ENCODE data around the gene PPARG. TPM values are rescaled to one million over a fixed set of nuclear protein-coding genes. Genes with fewer than 3 reads are reported as not detected.
"Not testable (repeated sequence)": the region's sequence is repeated elsewhere in the genome, so short reads cannot be mapped to it uniquely, and the experiment has no call there.

Gene PPARG
- total RNA-seq, 4 donors from 2014 or later = 199 to 374 (median 218) TPM

GRCh38 chr3:12464181-12464580 is 175.3 kb downstream of the PPARG start:
- ATAC-seq (ENCODE audit: low FRiP score) (no peak), DNase-seq (ENCODE audit: low spot score) (no peak)
- TF ChIP-seq, protein P1, sequence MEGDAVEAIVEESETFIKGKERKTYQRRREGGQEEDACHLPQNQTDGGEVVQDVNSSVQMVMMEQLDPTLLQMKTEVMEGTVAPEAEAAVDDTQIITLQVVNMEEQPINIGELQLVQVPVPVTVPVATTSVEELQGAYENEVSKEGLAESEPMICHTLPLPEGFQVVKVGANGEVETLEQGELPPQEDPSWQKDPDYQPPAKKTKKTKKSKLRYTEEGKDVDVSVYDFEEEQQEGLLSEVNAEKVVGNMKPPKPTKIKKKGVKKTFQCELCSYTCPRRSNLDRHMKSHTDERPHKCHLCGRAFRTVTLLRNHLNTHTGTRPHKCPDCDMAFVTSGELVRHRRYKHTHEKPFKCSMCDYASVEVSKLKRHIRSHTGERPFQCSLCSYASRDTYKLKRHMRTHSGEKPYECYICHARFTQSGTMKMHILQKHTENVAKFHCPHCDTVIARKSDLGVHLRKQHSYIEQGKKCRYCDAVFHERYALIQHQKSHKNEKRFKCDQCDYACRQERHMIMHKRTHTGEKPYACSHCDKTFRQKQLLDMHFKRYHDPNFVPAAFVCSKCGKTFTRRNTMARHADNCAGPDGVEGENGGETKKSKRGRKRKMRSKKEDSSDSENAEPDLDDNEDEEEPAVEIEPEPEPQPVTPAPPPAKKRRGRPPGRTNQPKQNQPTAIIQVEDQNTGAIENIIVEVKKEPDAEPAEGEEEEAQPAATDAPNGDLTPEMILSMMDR (IDR thresholded peaks at IDR 0.05) = no peak

DNA sequence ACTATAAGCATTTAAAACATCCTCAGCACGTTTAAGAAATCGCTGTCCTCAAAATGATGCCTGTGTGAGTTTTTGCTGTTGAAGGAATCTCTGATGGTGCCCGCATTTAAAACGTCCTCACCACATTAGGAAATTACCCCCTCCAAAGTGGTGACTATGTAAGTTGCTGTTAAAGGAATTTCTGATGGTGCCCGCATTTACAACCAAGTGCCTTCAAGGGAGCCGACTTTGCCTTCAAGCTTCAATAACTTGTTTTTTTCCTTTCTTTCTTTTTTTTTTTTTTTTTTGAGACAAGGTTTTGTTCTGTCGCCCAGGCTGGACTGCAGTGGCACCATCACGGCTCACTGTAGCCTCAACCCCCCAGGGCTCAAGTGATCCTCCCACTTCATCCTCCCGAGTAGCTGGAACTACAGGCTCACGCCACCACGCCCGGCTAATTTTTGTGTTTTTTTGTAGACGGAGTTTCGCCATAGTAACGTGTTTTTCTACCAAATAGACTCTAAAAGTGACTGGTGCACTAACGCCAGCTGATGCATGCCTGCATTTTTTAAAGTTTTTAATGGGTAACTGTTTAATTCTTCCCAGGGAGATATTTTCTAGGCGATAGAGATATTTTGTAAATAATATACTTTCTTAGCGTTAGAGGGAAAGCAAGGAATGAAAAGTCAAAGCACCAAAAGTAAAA is 176.4 kb downstream of the PPARG start:
- no peak for DNase-seq (ENCODE audit: low spot score)

GRCh38 chr3:12465836-12466225 is 177.0 kb downstream of the PPARG start:
- DNase-seq (ENCODE audit: low spot score) = no peak

More for the DNA sequence above, 176.4 kb downstream of the PPARG start:
- TF ChIP-seq, protein P1 (IDR thresholded peaks at IDR 0.05) = no peak
- no peak for ATAC-seq (ENCODE audit: low FRiP score)

DNA sequence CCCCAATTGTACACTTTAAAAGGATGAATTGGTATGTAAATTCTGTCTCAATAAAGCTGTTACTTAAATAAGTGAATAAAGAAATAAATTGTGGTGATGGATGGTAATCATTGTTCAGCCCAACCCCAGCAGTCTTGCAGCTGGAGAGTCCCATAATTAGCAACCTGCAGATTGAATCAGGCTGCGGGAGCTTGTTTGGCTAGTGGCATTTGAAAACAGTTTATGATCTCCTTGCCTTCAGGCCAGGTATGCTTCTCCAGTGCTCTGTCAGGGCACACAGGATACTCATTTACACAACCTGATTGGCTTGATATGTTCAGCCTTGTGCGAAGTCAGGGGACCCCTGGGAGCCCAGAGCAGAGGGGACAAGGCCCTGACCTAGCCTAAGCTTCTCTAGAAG is 178.9 kb downstream of the PPARG start:
- DNase-seq (ENCODE audit: low spot score) = no peak
- TF ChIP-seq, protein P1 (IDR thresholded peaks at IDR 0.05) = no peak
- ATAC-seq (ENCODE audit: low FRiP score) = no peak

More at GRCh38 chr3:12465836-12466225, 177.0 kb downstream of the PPARG start:
- no peak for ATAC-seq (ENCODE audit: low FRiP score)
- TF ChIP-seq, protein P1 (IDR thresholded peaks at IDR 0.05) = no peak

- TF ChIP-seq, protein P1 (IDR thresholded peaks at IDR 0.05) = no peak
- DNase-seq (ENCODE audit: low spot score) = no peak
- ATAC-seq (ENCODE audit: low FRiP score) = no peak
These were observed 179.4 kb downstream of the PPARG start for GRCh38 chr3:12468276-12468675.

DNA sequence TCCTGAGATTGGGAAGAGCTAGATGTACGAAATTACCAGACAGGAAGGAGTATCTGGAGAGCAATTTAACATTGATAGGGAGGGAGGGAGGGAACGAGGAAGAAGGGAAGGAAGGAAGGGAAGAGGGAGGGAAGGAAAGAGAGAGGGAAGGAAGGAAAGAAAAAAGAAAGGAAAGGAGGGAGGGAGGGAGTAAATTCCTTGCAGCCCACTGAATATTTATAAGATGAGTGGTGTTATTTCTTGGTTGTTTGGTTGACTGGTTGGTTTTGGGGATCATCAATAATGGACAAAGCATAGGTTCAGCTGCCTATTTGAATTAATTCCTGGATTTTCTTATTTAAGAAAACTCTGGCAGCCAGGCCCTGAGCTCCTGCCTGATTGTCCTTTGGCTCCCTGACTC is 179.9 kb downstream of the PPARG start:
- TF ChIP-seq, protein P1 (IDR thresholded peaks at IDR 0.05) = no peak
- ATAC-seq (ENCODE audit: low FRiP score) = no peak
- no peak for DNase-seq (ENCODE audit: low spot score)

- DNase-seq (ENCODE audit: low spot score); ATAC-seq (ENCODE audit: low FRiP score): not testable (repeated sequence)
These were observed 180.4 kb downstream of the PPARG start for GRCh38 chr3:12469222-12469621.

Measured in omental fat pad (tissue), 4 donors.